ENCODE data around the gene XPNPEP3.

GRCh38 chr22:40875111-40875510, 18.2 kb downstream of the XPNPEP3 start:
- TF ChIP-seq YY1 (IDR thresholded peaks at IDR 0.05; ENCODE audit: insufficient read depth, insufficient read length) (no peak), ZNF274 (IDR thresholded peaks at IDR 0.05; ENCODE audit: low read depth, low read length) (no peak), SUZ12 (IDR thresholded peaks at IDR 0.05; ENCODE audit: extremely low read depth, insufficient read depth, insufficient read length) (no peak)

All from NT2/D1 (cell line).